ENCODE results near the gene CCDC102B.

GRCh38 chr18:68897286-68897685 is 99.4 kb downstream of the CCDC102B start:
- TF ChIP-seq CTCF (IDR thresholded peaks at IDR 0.05): no peak
- TF ChIP-seq POLR2A (IDR thresholded peaks at IDR 0.05): no peak
